GM19043 (cell line): ENCODE data around the gene KCNQ1OT1.

Experiments used
- ATAC-seq: cut with Tn5 transposase; IDR thresholded peaks from one replicate; pipeline ENCODE4 v1.9.1; 2021; ENCODE audit warnings: low read depth; ENCODE audit not compliant: unreplicated experiment

KCNQ1OT1 gene

GRCh38 chr11:2625183-2625582 lies 74.6 kb downstream of the KCNQ1OT1 start:
- no peak for ATAC-seq

DNA sequence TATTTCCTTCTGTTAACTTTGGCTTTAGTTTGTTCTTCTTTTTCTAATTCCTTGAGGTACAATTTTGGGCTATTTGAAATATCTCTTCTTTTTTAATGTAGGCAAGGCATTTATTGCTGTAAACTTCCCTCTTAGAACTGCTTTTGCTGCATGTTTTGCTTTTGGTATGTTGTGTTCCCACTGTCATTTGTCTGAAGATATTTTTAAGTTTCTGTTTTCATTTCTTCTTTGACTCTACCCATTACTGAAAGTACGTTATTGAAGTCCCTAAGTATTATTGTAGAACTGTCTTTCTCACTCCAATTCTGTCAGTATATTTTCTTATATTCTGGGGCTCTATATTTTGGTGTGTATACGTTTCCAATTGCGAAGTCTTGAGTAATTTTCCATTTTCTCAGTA lies 77.9 kb downstream of the KCNQ1OT1 start:
- ATAC-seq, result no peak

- no peak for ATAC-seq
These were observed 86.8 kb downstream of the KCNQ1OT1 start for GRCh38 chr11:2612884-2613571.

DNA sequence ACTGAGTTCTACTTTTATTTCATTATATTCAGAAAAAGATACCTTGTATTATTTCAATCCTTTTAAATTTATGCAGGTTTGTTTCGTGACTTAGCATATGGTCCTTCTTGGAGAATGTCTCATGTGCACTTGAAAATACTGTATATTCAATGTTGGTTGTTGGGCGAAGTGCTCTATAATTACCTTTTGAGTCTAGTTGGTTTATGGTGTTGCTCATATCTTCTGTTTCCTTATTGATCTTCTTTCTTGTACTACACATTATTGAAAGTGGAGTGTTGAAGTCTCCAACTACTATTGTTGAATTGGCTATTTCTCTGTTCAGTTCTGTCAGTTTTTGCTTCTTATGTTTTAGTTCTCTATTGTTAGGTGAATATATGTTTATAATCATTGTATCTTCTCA lies 90.4 kb downstream of the KCNQ1OT1 start:
- no peak for ATAC-seq

GRCh38 chr11:2599561-2600189 lies 100.1 kb downstream of the KCNQ1OT1 start:
- no peak for ATAC-seq

GRCh38 chr11:2595204-2595603 lies 104.6 kb downstream of the KCNQ1OT1 start:
- ATAC-seq, result no peak

GRCh38 chr11:2594267-2594666 lies 105.5 kb downstream of the KCNQ1OT1 start:
- ATAC-seq, result no peak

- ATAC-seq, result no peak
These were observed 106.3 kb downstream of the KCNQ1OT1 start for GRCh38 chr11:2593393-2593950.

DNA sequence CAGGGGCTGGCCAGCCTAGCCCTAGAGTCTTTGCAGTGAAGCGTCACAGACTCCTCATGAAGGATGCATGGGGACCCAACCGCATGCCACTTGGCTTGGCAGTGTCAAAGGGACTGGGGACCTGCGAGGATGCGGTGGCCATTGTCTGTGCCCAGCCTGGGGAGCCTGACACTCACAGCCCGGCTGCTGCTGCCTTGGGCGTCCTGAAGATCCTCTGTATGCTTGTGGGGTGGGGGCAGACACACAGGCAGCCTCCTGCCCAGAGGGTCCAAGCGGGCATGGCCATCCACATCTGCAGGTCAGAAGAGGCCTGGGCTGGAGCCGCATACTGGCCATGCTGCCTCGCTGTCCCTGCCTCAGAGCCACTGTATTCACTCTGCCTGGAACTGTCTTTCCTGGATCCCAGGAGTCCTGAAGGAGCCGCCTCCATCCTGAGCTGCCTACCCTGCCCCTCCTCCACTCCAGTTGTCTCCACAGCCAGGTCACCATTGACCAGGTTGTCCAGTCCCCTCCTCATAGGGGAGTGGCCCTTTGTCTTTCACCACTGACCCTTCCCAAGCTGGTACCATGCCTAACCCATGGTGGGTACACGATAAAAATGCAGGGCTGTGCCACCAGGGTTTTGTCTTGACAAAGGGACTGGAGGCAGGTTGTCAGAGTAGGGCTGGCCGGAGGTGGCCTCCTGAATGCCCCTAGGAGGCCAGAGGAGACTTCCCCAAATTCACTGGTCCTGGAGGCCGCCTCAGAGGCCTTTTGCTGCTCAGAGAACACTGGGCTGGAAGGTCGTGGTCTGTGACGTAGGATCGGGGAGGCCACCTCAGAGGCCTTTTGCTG lies 107.0 kb downstream of the KCNQ1OT1 start:
- ATAC-seq, result no peak

DNA sequence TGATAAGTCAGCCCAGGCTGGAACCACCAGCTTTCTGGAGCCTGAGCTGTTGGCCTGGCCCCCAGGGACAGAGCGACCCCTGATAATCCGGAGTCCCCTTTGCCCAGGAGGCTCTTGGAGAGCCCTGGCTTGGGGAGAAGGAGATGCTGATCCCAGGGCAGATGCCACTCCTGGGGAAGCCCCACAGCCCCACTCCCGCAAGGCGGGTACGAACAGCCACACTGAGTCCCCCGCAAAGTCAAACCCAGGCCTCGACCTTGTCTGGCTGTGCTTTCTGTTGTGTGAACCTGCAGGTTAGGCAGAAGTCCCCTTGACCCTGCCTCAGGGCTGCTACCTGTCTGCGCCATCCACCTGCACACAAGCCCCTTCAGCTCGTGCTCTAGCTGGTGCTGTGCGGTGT lies 108.0 kb downstream of the KCNQ1OT1 start:
- no peak for ATAC-seq

DNA sequence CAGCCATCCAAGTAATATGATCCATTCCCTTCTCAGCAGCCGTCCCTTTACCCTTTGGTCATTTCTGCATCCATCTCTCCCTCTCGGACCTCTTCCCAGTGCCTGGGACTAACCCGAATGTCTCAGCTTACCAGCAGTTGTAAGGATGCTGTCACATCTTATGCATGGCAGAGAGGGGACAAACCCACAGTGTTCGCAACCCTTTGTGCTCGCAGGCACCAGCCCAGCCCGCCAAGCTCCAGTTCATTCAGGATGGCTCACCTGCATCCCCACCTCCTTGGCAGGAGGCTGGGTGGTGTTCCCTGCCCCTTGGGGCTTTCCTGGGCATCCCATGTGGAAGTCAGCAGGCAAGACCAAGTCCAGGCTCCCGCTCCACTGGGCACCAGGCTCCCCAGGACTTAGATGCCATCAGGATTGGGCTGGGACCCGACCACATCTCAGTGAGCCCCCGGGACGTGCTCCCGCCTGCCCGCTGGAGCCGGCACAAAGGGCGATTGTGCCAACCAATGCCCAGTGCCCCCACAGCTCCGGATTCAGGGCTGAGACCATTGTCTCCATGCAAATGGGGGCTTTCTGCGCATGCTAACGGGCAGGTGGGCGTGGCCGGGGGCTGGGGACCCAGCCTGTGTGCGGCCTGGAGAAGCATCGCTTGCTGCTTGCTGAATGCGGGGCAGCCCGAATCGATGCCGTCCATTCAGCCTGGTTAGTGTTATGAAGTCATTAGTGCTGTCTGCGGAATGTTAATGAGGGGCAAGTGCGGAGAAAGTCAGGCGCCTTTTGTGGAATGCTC lies 108.6 kb downstream of the KCNQ1OT1 start:
- no peak for ATAC-seq

DNA sequence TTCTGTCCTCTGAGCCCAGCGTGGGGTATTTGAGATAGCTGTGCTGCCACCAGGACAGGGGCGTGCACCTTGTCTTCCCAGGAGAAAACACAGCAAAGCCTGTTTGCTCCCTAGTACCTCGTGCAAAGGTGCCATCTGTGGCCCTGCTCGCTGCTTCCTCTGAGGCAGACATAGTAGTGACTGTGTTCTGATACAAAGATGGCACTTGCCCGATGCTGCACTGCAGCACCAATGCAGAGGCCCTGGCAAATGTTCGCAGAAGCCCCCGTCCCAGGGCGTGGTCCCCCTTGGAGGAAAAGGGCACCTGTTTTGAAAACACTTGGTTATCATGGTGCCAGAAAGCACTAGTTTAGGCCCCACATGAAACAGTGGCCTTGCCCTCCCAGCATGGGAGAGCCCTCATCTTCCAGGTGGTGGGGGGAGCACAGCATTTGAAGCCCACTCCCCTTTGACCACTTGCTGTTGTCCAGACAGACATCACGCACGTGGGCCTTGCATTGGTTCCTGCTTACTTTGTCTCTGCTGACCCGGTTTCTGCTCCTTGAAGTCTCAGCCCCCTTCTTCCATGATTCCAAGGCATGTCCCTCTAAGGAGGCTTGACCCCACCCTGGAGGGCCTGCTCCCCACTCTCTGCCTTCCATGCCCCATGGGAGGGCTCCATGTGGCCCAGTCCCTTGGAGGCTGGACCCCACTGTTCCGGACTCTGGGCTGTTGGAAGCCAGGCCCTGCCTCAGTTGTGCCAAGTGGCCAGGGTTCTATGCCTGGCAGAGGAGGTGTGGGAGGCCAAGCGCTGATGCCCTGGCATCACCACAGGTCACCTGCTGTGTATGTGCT lies 109.4 kb downstream of the KCNQ1OT1 start:
- no peak for ATAC-seq

DNA sequence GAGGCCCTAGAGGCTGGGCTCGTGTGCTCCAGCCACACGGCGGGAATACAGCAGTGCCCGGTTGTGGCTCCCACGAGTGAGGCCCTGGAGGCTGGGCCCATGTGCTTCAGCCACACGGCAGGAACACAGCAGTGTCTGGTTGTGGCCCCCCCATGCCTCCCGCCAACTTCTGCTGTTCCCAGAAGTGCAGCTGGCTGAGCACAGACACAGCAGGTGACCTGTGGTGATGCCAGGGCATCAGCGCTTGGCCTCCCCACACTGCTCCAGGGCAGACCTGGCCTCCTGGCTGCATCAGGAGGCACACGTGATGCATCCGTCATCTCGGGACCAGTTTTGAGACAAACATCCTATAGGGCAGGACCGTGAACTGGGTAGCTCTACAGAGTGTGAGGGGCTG lies 110.3 kb downstream of the KCNQ1OT1 start:
- ATAC-seq, result no peak

DNA sequence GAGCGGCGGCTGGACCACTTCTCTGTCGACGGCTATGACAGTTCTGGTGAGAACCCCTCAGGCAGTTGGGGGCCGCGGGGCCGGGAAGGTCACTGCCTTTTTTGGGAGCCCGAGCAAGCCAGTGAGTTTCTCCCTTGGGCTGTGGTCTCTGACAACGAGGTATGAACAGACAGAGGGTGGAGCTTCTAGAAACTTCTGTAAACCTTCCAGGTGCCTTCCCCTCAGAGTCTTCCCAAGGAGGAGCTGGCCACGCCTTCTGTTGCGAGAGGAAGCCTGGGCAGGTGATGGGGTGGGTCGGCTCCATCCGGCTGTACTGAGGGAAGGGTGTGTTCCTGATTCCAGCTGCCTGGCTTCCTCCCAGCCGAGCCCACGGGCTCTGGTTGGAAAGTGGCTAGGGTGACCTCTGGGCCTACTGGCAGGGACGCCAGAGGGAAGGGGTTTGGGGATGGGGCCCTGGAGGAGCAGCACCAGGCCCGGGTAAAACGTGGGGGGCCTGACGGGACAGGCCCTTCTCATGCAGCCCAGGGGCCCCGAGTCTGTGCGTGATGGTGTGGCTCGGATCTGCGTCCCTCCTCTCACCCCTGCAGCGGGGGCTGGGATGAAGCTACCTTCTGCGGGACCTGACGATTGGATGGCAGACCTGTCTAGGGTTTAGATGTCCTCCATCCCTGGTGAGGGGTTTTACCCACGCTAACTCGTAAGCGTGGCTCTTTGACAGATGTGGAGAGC lies 110.8 kb downstream of the KCNQ1OT1 start:
- ATAC-seq, result no peak

- ATAC-seq, result no peak
These were observed 111.6 kb downstream of the KCNQ1OT1 start for GRCh38 chr11:2587976-2588748.

GRCh38 chr11:2587132-2587930 lies 112.5 kb downstream of the KCNQ1OT1 start:
- ATAC-seq, result no peak

- ATAC-seq, result no peak
These were observed 113.0 kb downstream of the KCNQ1OT1 start for GRCh38 chr11:2586793-2587131.
